Measurements from ENCODE around the gene TBX20. TPM values are rescaled to one million over a fixed set of nuclear protein-coding genes. Genes with fewer than 3 reads are reported as not detected.
"Not testable (repeated sequence)": the region's sequence is repeated elsewhere in the genome, so short reads cannot be mapped to it uniquely, and the experiment has no call there.

The TBX20 gene
- total and polyA plus RNA-seq, 2 of the 8 experiments (the other 6 are each of a cell fraction or from before 2014, with no cell fraction given): 0.08 to 0.26 TPM

DNA sequence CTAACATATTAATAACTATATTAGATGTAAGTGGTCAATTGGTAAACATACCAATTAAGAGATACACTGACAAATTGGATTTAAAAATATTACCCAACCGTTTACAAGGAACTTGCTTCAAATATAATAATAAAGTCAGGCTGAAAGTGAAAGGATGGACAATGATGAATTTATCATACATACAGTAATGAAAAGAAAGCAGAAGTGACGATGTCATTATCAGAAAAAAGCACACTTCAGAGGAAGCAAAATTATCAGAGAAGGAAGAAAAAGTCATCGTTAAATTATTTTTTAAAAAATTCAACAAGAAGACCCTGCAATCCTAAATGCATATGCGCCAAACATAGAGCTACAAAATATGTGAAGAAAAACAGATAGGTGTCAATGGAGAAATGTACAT, 81.8 kb downstream of the TBX20 start:
- H2BK15ac ChIP-seq (ENCODE audit: low read length); H3K27me3 ChIP-seq (replicated peaks in 1 of 4; ENCODE audit: control insufficient read depth in 3 of 4, extremely low read depth in 1 of 4, insufficient read depth in 3 of 4, low read length in 3 of 4); H3K36me3 ChIP-seq (ENCODE audit: control insufficient read depth in 2 of 4, insufficient read depth in 4 of 4, low read length in 3 of 4); H3K18ac ChIP-seq (ENCODE audit: extremely low read depth, low read length); H2AFZ ChIP-seq (ENCODE audit: low read length); H3K14ac ChIP-seq (ENCODE audit: insufficient read length); H3K4me1 ChIP-seq (replicated peaks in 1 of 4; ENCODE audit: control insufficient read depth in 3 of 4, insufficient read depth in 4 of 4, low read length in 3 of 4); H2BK20ac ChIP-seq (ENCODE audit: low read length); H3K23me2 ChIP-seq (ENCODE audit: low read depth, low read length); DNase-seq (ENCODE audit: low read depth in 1 of 2, low spot score in 2 of 2); H2BK12ac ChIP-seq (ENCODE audit: low read depth, low read length); H3K4me3 ChIP-seq (ENCODE audit: extremely low read depth in 1 of 4, insufficient read depth in 2 of 4, low read depth in 3 of 4, low read length in 4 of 4); H4K91ac ChIP-seq (replicated peaks; ENCODE audit: insufficient read length, low read length); H4K5ac ChIP-seq (ENCODE audit: insufficient read length, low read depth, low read length); H3K9me3 ChIP-seq (ENCODE audit: insufficient read depth in 2 of 2, low read depth in 1 of 2, low read length in 1 of 2); H3K79me1 ChIP-seq (ENCODE audit: low read depth, low read length); H3K23ac ChIP-seq (ENCODE audit: insufficient read length); H4K20me1 ChIP-seq (replicated peaks in 1 of 2; ENCODE audit: control insufficient read depth in 1 of 2, insufficient read depth in 2 of 2, low read length in 2 of 2); H3K27ac ChIP-seq (ENCODE audit: low read depth, low read length); FAIRE-seq; H3K79me2 ChIP-seq (ENCODE audit: control insufficient read depth in 1 of 2, insufficient read depth in 2 of 2, low read length in 2 of 2); CTCF ChIA-PET (ENCODE audit: partially characterized antibody); H4K8ac ChIP-seq (ENCODE audit: extremely low read depth, insufficient read depth, low read length); H3K4me2 ChIP-seq (ENCODE audit: insufficient read depth in 1 of 2, low read depth in 2 of 2, low read length in 2 of 2); H3K9ac ChIP-seq (replicated peaks in 1 of 4; ENCODE audit: extremely low read depth in 1 of 4, low read depth in 3 of 4, low read length in 3 of 4); H2BK120ac ChIP-seq (replicated peaks; ENCODE audit: low read depth, low read length); POLR2A ChIA-PET (ENCODE audit: partially characterized antibody); H3K56ac ChIP-seq (replicated peaks; ENCODE audit: insufficient read length, low read depth, low read length); H2AK5ac ChIP-seq (ENCODE audit: low read depth, low read length); H2BK5ac ChIP-seq (ENCODE audit: low read depth, low read length); H3K4ac ChIP-seq (replicated peaks; ENCODE audit: insufficient read length, low read depth, low read length): not testable (repeated sequence)
- 94% methylated on average over 4 of the region's 4 CpGs; no CpG with 5 or more reads in 1 of the 2 experiments for WGBS, 2 experiments (ENCODE audit: extremely low coverage in 1 of 2, insufficient coverage in 1 of 2, insufficient read length in 1 of 2, insufficient replicate concordance in 2 of 2, low coverage in 1 of 2, low lambda C conversion rate in 2 of 2, missing lambda C conversion rate in 1 of 2)

DNA sequence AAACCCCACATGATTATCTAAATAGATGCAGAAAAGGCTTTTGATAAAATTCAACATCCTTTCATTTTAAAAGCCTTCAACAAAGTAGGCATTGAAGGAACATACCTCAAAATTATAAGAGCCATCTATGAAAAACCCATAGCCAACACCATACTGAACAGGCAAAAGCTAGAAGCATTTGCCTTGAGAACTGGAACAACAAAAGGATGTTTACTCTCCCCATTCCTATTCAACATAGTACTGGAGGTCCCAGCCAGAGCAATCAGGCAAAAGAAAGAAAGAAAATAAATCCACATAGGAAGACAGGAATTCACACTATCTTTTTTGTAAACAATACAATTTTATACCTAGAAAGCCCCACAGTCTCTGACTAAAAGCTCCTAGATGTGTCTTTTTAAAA, 86.2 kb downstream of the TBX20 start:
- POLR2A ChIA-PET (ENCODE audit: partially characterized antibody); H3K18ac ChIP-seq (ENCODE audit: extremely low read depth, low read length); H4K20me1 ChIP-seq (replicated peaks in 1 of 2; ENCODE audit: control insufficient read depth in 1 of 2, insufficient read depth in 2 of 2, low read length in 2 of 2); H3K56ac ChIP-seq (replicated peaks; ENCODE audit: insufficient read length, low read depth, low read length); H3K27ac ChIP-seq (ENCODE audit: low read depth, low read length); H3K36me3 ChIP-seq (ENCODE audit: control insufficient read depth in 2 of 4, insufficient read depth in 4 of 4, low read length in 3 of 4); DNase-seq (ENCODE audit: low read depth in 1 of 2, low spot score in 2 of 2); FAIRE-seq; H2BK12ac ChIP-seq (ENCODE audit: low read depth, low read length); H4K8ac ChIP-seq (ENCODE audit: extremely low read depth, insufficient read depth, low read length); H3K79me2 ChIP-seq (ENCODE audit: control insufficient read depth in 1 of 2, insufficient read depth in 2 of 2, low read length in 2 of 2); H4K91ac ChIP-seq (replicated peaks; ENCODE audit: insufficient read length, low read length); CTCF ChIA-PET (ENCODE audit: partially characterized antibody); H2AFZ ChIP-seq (ENCODE audit: low read length); H3K4ac ChIP-seq (replicated peaks; ENCODE audit: insufficient read length, low read depth, low read length); H2BK20ac ChIP-seq (ENCODE audit: low read length); H3K27me3 ChIP-seq (replicated peaks in 1 of 4; ENCODE audit: control insufficient read depth in 3 of 4, extremely low read depth in 1 of 4, insufficient read depth in 3 of 4, low read length in 3 of 4); H3K4me1 ChIP-seq (replicated peaks in 1 of 4; ENCODE audit: control insufficient read depth in 3 of 4, insufficient read depth in 4 of 4, low read length in 3 of 4); H2BK5ac ChIP-seq (ENCODE audit: low read depth, low read length); H2BK15ac ChIP-seq (ENCODE audit: low read length); H2BK120ac ChIP-seq (replicated peaks; ENCODE audit: low read depth, low read length); H3K79me1 ChIP-seq (ENCODE audit: low read depth, low read length); H3K9ac ChIP-seq (replicated peaks in 1 of 4; ENCODE audit: extremely low read depth in 1 of 4, low read depth in 3 of 4, low read length in 3 of 4); H4K5ac ChIP-seq (ENCODE audit: insufficient read length, low read depth, low read length); H3K14ac ChIP-seq (ENCODE audit: insufficient read length); H3K4me2 ChIP-seq (ENCODE audit: insufficient read depth in 1 of 2, low read depth in 2 of 2, low read length in 2 of 2); H3K23ac ChIP-seq (ENCODE audit: insufficient read length); H2AK5ac ChIP-seq (ENCODE audit: low read depth, low read length); H3K4me3 ChIP-seq (ENCODE audit: extremely low read depth in 1 of 4, insufficient read depth in 2 of 4, low read depth in 3 of 4, low read length in 4 of 4); H3K9me3 ChIP-seq (ENCODE audit: insufficient read depth in 2 of 2, low read depth in 1 of 2, low read length in 1 of 2); H3K23me2 ChIP-seq (ENCODE audit: low read depth, low read length): not testable (repeated sequence)

All from H1 (cell line).